Measurements from ENCODE around the gene SORCS1. TPM values are rescaled to one million over a fixed set of nuclear protein-coding genes. Genes with fewer than 3 reads are reported as not detected.

SORCS1 gene
- total and polyA plus RNA-seq, 2 donors (not counting 1 experiment from before 2014, with no cell fraction given): not detected

DNA sequence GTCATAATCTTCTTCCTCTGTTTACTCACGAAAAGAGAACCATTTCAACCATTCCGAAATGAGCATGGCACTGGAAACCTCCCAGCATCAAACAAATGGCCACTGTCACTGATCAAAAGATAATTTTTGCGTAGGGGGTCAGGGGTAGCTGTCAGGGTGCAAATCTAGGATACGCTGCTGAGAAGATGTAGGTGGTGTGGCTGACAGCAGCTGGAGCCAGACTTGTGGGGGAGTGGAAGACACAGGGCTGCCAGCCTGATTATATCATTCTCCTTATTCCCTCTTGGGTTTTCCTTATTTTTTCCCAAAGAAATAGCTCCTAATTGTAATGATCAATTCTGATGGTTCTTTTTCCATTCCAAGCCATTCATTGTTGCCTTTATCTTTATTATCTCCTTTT, 266.1 kb downstream of the SORCS1 start:
- Mint-ChIP-seq H3K9me3 (ENCODE audit: insufficient read depth) (no peaks in the 10 kb centered on the region), H3K4me1 (no peaks in the 10 kb centered on the region), H3K27ac (no peak overlapping the region), H3K27me3 (no peaks in the 10 kb centered on the region), H3K4me3 (no peak overlapping the region)
- H3K4me3 ChIP-seq (ENCODE audit: control extremely low read depth in 1 of 5, extremely low read depth in 1 of 5, insufficient read depth in 1 of 5, low read depth in 2 of 5, low read length in 4 of 5): no peak overlapping the region
- WGBS (ENCODE audit: insufficient coverage): no CpG with 5 or more reads among the region's 4 CpGs
- no peaks in the 10 kb centered on the region for H3K27me3 ChIP-seq (replicated peaks in 1 of 4; ENCODE audit: control extremely low read depth in 1 of 4, control insufficient read depth in 3 of 4, insufficient read depth in 4 of 4, low read length in 3 of 4)
- ChIA-PET CTCF (no interaction called here), POLR2A (no interaction called here)
- DNase-seq (no peak), ATAC-seq (ENCODE audit: low read depth) (no peak)
- no peak overlapping the region for H3K4me2 ChIP-seq (replicated peaks; ENCODE audit: low read depth, low read length, poor library complexity, severe bottlenecking)
- H2AFZ ChIP-seq (ENCODE audit: insufficient read depth, low read depth, low read length, poor library complexity, severe bottlenecking): no peak overlapping the region
- intact Hi-C loops (cut with micrococcal nuclease): no loop called here
- H3K9me3 ChIP-seq (ENCODE audit: control extremely low read depth in 1 of 3, control insufficient read depth in 2 of 3, insufficient read depth in 1 of 3, low read length in 2 of 3): no peaks in the 10 kb centered on the region
- H3K9ac ChIP-seq (ENCODE audit: low read length): no peak overlapping the region
- H3K36me3 ChIP-seq (replicated peaks in 1 of 2; ENCODE audit: control extremely low read depth in 1 of 2, control insufficient read depth in 1 of 2, extremely low read depth in 1 of 2, insufficient read depth in 2 of 2, low read length in 1 of 2): no peaks in the 10 kb centered on the region
- no peaks in the 10 kb centered on the region for H3K4me1 ChIP-seq (ENCODE audit: control insufficient read depth in 2 of 2, insufficient read depth in 2 of 2, low read length in 2 of 2)
- no peaks in the 10 kb centered on the region for H3K79me2 ChIP-seq (ENCODE audit: control insufficient read depth, insufficient read depth, low read length)
- TF ChIP-seq EZH2 (IDR thresholded peaks at IDR 0.05; ENCODE audit: borderline replicate concordance, insufficient read depth, low read depth, low read length, poor library complexity, severe bottlenecking) (no peak), CTCF (IDR thresholded peaks at IDR 0.05) (no peak)
- H4K20me1 ChIP-seq (ENCODE audit: control insufficient read depth, insufficient read depth, low read length, poor library complexity, severe bottlenecking): no peaks in the 10 kb centered on the region
- no peak overlapping the region for H3K27ac ChIP-seq (ENCODE audit: low read length in 2 of 2)

- no peak overlapping the region for H3K27ac ChIP-seq (ENCODE audit: low read length in 2 of 2)
- no peaks in the 10 kb centered on the region for H3K27me3 ChIP-seq (replicated peaks in 1 of 4; ENCODE audit: control extremely low read depth in 1 of 4, control insufficient read depth in 3 of 4, insufficient read depth in 4 of 4, low read length in 3 of 4)
- no peak overlapping the region for H3K27ac Mint-ChIP-seq
- H3K4me1 Mint-ChIP-seq: no peaks in the 10 kb centered on the region
- H3K4me1 ChIP-seq (ENCODE audit: control insufficient read depth in 2 of 2, insufficient read depth in 2 of 2, low read length in 2 of 2): no peaks in the 10 kb centered on the region
- no peaks in the 10 kb centered on the region for H3K79me2 ChIP-seq (ENCODE audit: control insufficient read depth, insufficient read depth, low read length)
- TF ChIP-seq EZH2 (IDR thresholded peaks at IDR 0.05; ENCODE audit: borderline replicate concordance, insufficient read depth, low read depth, low read length, poor library complexity, severe bottlenecking): no peak
- no peak for TF ChIP-seq CTCF (IDR thresholded peaks at IDR 0.05)
- no peak for DNase-seq
- H3K4me3 Mint-ChIP-seq: no peak overlapping the region
- H3K9ac ChIP-seq (ENCODE audit: low read length): no peak overlapping the region
- intact Hi-C loops (cut with micrococcal nuclease): no loop called here
- H3K4me2 ChIP-seq (replicated peaks; ENCODE audit: low read depth, low read length, poor library complexity, severe bottlenecking): no peak overlapping the region
- no peak overlapping the region for H3K4me3 ChIP-seq (ENCODE audit: control extremely low read depth in 1 of 5, extremely low read depth in 1 of 5, insufficient read depth in 1 of 5, low read depth in 2 of 5, low read length in 4 of 5)
- no peaks in the 10 kb centered on the region for H4K20me1 ChIP-seq (ENCODE audit: control insufficient read depth, insufficient read depth, low read length, poor library complexity, severe bottlenecking)
- H2AFZ ChIP-seq (ENCODE audit: insufficient read depth, low read depth, low read length, poor library complexity, severe bottlenecking): no peak overlapping the region
- H3K9me3 Mint-ChIP-seq (ENCODE audit: insufficient read depth): no peaks in the 10 kb centered on the region
- H3K27me3 Mint-ChIP-seq: no peaks in the 10 kb centered on the region
- H3K36me3 ChIP-seq (replicated peaks in 1 of 2; ENCODE audit: control extremely low read depth in 1 of 2, control insufficient read depth in 1 of 2, extremely low read depth in 1 of 2, insufficient read depth in 2 of 2, low read length in 1 of 2): no peaks in the 10 kb centered on the region
- ChIA-PET POLR2A (no interaction called here), CTCF (no interaction called here)
- WGBS (ENCODE audit: insufficient coverage): 94% methylated on average over 6 of the region's 7 CpGs
- no peaks in the 10 kb centered on the region for H3K9me3 ChIP-seq (ENCODE audit: control extremely low read depth in 1 of 3, control insufficient read depth in 2 of 3, insufficient read depth in 1 of 3, low read length in 2 of 3)
- no peak for ATAC-seq (ENCODE audit: low read depth)
Observed at GRCh38 chr10:106897719-106898118, 266.8 kb downstream of the SORCS1 start.
